Cerebellar nuclear complex (tissue), 1 donor: ENCODE data around the gene SLC47A1.

Experiments
- DNase-seq, 2 experiments: peaks; one replicate each; lab custom pipeline; 2025; lab: John Stamatoyannopoulos, UW

Gene SLC47A1

GRCh38 chr17:19592316-19592715, 58.7 kb downstream of the SLC47A1 start:
- no peak for DNase-seq

GRCh38 chr17:19596869-19597268, 63.2 kb downstream of the SLC47A1 start:
- DNase-seq: no peak

DNA sequence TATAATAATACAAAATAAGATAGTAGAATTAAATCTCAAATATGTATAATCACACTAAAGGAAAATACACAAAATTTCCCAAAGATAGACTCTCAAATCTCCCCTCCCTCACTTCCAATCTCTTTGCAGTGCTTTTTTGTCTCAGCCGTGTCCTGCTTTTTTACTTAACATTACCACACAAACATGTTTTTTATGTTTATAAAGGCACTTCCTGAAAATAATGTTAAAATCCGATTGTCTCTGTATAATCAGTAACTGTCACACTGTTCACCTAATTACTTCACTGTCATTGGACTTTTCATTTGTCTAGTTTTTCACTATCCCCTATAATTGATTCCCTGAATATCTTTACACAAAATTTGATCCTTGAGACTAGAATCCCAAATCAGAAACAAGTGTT, 76.7 kb downstream of the SLC47A1 start:
- DNase-seq: no peak

- no peak for DNase-seq
These were observed 77.2 kb downstream of the SLC47A1 start for GRCh38 chr17:19610879-19611278.

DNA sequence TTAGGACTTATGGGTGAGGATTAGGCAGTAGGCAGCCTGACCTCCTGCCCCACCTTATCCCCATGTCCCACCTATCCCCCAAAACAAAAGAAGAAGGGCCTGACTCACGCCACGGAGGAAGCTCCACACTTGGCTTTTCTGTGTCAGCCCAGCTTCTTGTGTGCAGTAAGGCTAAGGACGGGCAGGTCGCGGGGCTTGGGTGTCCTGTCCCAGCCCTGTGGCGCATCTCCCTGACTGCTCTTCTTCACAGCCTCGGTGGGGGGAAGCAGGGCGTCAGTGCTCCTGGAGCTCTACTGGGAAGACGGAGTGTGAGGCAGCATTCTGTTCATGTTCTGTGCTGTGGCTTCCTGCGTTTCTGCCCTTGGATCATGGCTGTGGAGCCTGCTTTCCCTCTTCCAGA, 80.3 kb downstream of the SLC47A1 start:
- DNase-seq: no peak

- DNase-seq: no peak
These were observed 81.2 kb downstream of the SLC47A1 start for GRCh38 chr17:19614900-19615299.

- no peak for DNase-seq
These were observed 84.4 kb downstream of the SLC47A1 start for GRCh38 chr17:19618015-19618414.

GRCh38 chr17:19619705-19620325, 86.2 kb downstream of the SLC47A1 start:
- DNase-seq: no peak

DNA sequence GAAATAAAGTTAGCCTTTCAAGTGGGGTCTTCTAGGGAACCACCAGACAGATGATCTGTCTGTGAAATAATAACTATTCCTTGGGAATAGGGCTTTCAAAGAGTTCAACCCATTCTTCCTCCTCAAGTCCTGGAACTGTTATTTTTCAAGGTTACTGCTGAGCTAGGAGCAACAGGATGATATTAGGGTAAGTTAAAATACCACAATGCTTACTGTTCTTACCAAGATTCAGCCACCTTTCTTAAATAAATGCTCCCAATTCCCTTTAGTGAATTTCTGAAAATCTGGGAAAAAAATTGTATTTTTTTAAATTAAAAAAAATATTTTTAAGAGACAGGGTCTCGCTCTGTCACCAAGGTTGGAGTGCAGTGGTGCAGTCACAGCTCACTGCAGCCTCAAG, 88.0 kb downstream of the SLC47A1 start:
- DNase-seq: no peak

DNA sequence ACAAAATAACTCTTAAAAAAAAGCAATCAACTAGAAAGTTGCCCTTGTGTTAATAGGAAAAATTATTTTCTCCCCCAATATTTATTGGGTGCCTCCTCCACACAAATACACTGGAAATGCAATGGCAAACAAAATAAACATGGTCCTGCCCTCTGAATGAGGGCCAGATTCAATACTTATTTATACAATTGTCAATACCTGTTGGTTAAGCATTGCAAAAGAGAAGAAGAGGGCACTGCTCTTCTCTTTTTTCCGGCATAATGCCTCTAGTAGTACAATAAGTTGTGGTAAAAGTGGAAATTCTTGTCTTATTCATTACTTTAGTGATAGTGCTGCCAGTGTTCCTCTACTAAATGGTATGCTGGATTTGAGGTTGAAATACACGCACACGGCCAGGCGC, 92.4 kb downstream of the SLC47A1 start:
- DNase-seq: no peak
